Activated T-cell treated with anti-CD3 and anti-CD28 coated beads for 4 hours (primary cell): ENCODE data around the gene RBM6.
A peak's percentile ranks its signal among the peaks of the same experiment; 100 is the strongest.

Source experiments
- DNase-seq: peaks from one replicate; pipeline ENCODE4 v3.0.0-alpha.2; 2020

RBM6 gene

GRCh38 chr3:50100956-50101845, 161.3 kb downstream of the RBM6 start:
- DNase-seq, result no peak

- no peak for DNase-seq
Observed at GRCh38 chr3:50102558-50102957, 162.6 kb downstream of the RBM6 start.

GRCh38 chr3:50111757-50112156, 171.8 kb downstream of the RBM6 start:
- DNase-seq, result no peak

- DNase-seq, result no peak
Observed at GRCh38 chr3:50112462-50112861, 172.5 kb downstream of the RBM6 start.

GRCh38 chr3:50117120-50117519, 177.2 kb downstream of the RBM6 start:
- DNase-seq, result no peak

GRCh38 chr3:50118237-50118636, 178.3 kb downstream of the RBM6 start:
- DNase-seq, result no peak

GRCh38 chr3:50119786-50120185, 179.8 kb downstream of the RBM6 start:
- DNase-seq, result no peak

GRCh38 chr3:50120364-50121071, 180.6 kb downstream of the RBM6 start:
- DNase-seq, result no peak

- DNase-seq, result peak; percentile 56
Observed at GRCh38 chr3:50121072-50122032, 181.4 kb downstream of the RBM6 start.

DNA sequence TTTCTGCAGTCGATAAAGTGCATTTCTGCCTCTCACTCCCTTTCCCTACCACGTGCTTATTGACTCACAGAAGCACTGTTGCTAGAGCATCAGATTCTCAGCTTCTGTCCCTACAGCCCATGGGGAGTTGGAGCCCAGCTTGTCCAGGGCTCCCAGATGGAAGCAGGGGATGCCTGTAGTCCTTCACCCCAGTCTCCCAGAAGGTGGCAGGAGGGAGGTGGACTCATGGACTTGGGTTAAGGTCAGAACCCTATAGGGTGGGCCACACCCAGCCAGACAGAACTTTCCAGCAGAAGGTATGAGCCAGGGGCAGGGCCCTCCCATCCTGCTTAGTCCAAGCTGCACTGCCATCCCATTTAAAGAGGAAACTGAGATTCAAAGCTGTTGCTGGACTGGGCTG, 182.1 kb downstream of the RBM6 start:
- no peak for DNase-seq

DNA sequence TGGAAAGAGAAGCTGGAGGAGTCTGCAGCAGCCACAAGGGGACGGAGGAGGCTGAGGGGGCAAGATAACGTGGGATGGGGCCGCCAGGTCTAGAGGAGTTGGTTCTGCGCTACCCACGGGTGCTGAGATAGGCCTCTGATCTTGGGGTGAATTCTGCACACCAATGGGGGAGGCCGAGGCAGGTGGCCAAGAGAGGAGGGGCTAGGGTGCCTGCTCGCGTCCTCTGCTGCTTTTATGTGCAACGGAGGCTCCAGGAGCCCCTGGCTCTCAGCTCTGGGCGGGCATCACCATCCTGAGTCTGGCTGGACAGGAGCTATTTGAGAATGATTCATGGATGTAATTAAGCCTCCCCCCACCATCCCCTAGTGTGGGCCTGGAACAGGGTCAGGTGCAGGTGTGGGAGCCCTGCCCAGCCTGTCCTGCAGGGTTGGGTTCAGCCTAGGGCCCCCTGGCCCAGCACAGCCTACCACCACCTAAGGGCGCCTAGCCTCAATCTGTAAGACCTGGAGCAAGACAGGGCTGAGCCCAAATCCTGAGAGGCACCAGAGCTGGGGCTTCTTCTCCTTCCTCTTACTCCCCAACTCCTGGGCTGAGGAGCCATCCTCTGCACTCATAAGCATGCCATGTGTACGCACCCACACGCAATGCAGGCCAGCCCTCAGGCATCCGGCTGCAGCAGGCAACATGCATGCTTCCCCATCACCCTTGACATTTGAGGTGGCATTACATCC, 182.9 kb downstream of the RBM6 start:
- DNase-seq, result no peak

DNA sequence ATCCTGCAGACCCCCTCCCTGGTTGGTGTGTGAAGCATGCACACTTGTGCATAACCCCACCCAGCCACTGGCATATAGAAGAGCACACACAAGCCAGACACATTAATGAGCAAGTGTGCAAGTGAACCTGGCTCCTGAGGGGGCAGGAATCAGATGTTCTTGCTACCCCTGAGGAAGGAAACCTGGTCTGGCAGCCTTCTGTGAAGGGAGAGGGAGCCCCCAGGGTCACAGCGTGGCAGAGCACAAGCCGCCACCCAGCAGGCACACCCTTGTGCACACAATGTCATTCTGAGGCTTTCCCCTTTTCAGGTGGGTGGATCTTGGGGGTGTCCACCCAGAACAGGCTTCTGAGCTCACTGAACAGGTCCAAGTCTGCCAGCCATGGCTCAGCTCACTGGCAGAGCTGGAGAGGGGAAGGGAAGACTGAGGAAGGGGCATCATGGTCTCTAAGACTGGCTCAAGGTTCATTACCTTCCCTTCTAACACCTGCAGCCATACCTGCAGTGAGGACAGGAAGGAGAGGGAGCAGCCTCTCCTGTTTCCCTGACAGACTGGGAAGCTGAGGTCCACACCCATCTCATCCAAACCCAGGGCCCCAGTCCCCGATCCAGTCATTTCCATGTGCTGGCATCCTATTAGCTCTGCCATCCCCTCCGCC, 183.6 kb downstream of the RBM6 start:
- no peak for DNase-seq

- DNase-seq, result no peak
Observed at GRCh38 chr3:50124052-50124799, 184.3 kb downstream of the RBM6 start.

- no peak for DNase-seq
Observed at GRCh38 chr3:50124800-50125178, 184.8 kb downstream of the RBM6 start.

GRCh38 chr3:50125541-50126286, 185.8 kb downstream of the RBM6 start:
- no peak for DNase-seq

DNA sequence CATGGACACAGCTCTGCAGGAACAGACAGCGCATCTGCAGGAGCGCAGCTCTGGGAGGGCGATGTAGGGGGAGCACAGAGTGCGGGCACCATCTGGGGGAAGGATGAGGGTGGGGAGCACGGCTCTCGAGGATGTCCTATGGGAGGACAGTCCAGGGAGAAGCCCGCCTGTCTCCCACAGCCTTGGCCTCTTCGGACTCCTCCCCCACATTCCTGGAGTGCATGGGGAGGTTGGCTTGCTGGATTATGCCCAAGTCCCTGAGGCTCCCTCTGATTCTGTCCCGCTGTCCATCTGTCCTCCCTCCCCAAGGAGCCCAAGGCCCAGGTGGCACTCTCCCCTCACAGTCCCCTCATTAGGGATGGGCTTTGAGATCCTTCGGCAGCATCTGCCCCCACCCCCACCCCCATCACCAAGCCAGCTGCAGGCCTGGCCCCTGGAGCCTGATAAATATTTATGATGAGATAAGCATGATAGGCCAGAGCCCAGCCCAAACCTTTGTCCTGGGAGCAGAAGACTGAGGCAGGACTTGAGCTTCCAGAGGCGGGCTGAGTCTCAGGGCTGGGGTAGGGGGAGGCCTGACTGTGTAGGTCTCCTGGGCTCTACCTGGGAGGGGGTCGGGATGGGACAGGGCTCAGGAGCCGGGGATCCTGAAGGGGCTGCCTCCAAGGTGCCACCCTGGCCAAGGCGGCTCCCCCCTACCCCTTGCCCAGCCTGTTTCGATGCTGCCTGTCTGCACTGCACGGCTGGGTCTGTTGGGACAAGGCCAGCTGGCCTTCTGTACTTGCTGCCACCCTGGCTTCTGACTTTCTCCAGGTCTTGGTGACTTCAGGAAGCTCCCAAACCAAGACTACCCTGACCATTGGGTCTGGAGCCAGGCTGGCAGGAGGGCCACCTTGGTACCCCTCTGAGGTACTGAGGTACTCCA, 186.6 kb downstream of the RBM6 start:
- no peak for DNase-seq
